Upper lobe of left lung (tissue), 4 donors: Measurements from ENCODE around the gene DCAF17.

ENCODE experiments used
- EP300 ChIP-seq, 4 donors: sonication (generic); formaldehyde crosslinking; IDR thresholded peaks; one replicate each; pipeline ENCODE4 v1.5.1; 2017; ENCODE audit warnings: antibody characterized with exemption in 4 of 4, control low read depth in 2 of 4
- POLR2A ChIP-seq, 4 donors: fragments of 450-650 bp; IDR thresholded peaks; one replicate each; pipeline ENCODE4 v1.5.1; 2016 to 2017; ENCODE audit warnings: antibody characterized with exemption in 4 of 4, mild to moderate bottlenecking in 2 of 4
- POLR2AphosphoS5 ChIP-seq, 2 donors: sonication (generic); formaldehyde crosslinking; IDR thresholded peaks; one replicate each; pipeline ENCODE4 v1.5.1; 2017; ENCODE audit warnings: antibody characterized with exemption in 2 of 2
- TF ChIP-seq, protein P1 (sequence below), 6 experiments: fragments of 450-650 bp in 4 of 6; fragments of 200-600 bp in 2 of 6; sonication (generic) in 2 of 6; IDR thresholded peaks; one replicate each; pipeline ENCODE4 v1.5.1; 2016 to 2019; ENCODE audit warnings: antibody characterized with exemption in 6 of 6

DNA sequence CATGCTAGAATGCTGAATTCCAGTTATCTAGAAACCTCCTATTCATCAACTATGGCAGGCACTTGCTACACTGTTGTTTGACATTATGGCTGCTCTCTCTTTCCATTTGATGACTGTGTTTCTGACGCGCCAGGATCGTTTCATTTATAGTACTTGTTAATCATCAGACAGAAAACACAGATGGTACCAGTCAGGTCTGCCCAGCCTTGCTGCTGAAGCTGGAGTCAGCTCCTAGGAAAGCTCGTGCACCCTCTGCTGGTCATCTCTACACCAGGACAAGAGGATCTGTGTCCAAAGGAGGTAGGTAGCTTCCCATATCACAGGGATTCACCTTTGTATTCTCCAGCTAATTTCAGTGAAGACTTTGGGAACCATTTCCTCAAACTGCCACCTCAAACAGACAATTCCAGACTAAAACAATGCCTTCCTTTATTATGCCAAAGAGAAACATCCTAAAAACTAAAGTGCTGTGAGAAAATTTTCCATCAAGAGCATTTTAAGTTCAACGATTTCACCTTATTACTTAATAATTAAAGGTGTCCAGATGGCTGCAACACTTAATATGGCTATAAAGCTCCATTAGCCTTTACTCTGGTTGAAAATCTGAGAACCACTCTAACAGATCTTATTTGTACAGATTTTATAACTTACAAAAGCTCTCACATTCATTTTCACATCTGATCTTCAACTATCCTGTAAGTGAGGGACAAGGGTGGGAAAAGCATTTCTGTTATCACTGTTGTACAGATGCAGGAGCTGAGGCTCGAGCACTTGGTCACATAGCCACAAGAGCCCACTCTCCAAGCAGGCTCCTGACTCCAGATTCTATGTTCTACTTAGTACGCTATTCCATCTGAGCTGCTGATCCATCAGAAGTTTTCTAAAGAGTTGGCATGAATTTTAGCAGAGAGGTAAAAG is 17.8 kb upstream of the DCAF17 start:
- TF ChIP-seq POLR2AphosphoS5 (IDR thresholded peaks at IDR 0.05) (no peak), POLR2A (IDR thresholded peaks at IDR 0.05) (no peak), EP300 (IDR thresholded peaks at IDR 0.05) (no peak)
- TF ChIP-seq, protein P1, sequence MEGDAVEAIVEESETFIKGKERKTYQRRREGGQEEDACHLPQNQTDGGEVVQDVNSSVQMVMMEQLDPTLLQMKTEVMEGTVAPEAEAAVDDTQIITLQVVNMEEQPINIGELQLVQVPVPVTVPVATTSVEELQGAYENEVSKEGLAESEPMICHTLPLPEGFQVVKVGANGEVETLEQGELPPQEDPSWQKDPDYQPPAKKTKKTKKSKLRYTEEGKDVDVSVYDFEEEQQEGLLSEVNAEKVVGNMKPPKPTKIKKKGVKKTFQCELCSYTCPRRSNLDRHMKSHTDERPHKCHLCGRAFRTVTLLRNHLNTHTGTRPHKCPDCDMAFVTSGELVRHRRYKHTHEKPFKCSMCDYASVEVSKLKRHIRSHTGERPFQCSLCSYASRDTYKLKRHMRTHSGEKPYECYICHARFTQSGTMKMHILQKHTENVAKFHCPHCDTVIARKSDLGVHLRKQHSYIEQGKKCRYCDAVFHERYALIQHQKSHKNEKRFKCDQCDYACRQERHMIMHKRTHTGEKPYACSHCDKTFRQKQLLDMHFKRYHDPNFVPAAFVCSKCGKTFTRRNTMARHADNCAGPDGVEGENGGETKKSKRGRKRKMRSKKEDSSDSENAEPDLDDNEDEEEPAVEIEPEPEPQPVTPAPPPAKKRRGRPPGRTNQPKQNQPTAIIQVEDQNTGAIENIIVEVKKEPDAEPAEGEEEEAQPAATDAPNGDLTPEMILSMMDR (IDR thresholded peaks at IDR 0.05), result peak; percentile 51 to 76 (median 68)
